Loucy (cell line): ENCODE results near the gene ASTN2.

Source experiments
- CTCF ChIP-seq: fragments of 200-600 bp; sonication (generic); conservative IDR thresholded peaks from 2 replicates; pipeline ENCODE4 v1.5.1; 2014; ENCODE audit warnings: mild to moderate bottlenecking, antibody characterized with exemption, low read length
- EZH2phosphoT487 ChIP-seq: fragments of 200-600 bp; IDR thresholded peaks from 2 replicates; pipeline ENCODE4 v1.6.1; 2018; ENCODE audit warnings: antibody characterized with exemption, mild to moderate bottlenecking, moderate library complexity, borderline replicate concordance

GRCh38 chr9:117418111-117418510 lies 3.3 kb upstream of the ASTN2 start:
- TF ChIP-seq CTCF = no peak
- no peak for TF ChIP-seq EZH2phosphoT487
